Measurements from ENCODE around the gene CYRIA.
A peak's percentile ranks its signal among the peaks of the same experiment; 100 is the strongest.

The CYRIA gene

GRCh38 chr2:16669388-16669787 is 3.8 kb upstream of the CYRIA start:
- no peak for DNase-seq (ENCODE audit: low spot score)

- no peak for DNase-seq (ENCODE audit: low spot score)
Observed at GRCh38 chr2:16666449-16666801, 791 bp upstream of the CYRIA start.

GRCh38 chr2:16664809-16665747 is 556 bp downstream of the CYRIA start:
- DNase-seq (ENCODE audit: low spot score) = no peak

GRCh38 chr2:16664052-16664731 is 1.4 kb downstream of the CYRIA start:
- peak; percentile 74 for DNase-seq (ENCODE audit: low spot score)

- DNase-seq (ENCODE audit: low spot score) = no peak
Observed at GRCh38 chr2:16663121-16663905, 2.3 kb downstream of the CYRIA start.

- DNase-seq (ENCODE audit: low spot score) = no peak
Observed at GRCh38 chr2:16661936-16662839, 3.4 kb downstream of the CYRIA start.

GRCh38 chr2:16661526-16661925 is 4.1 kb downstream of the CYRIA start:
- no peak for DNase-seq (ENCODE audit: low spot score)

GRCh38 chr2:16660556-16660955 is 5.1 kb downstream of the CYRIA start:
- DNase-seq (ENCODE audit: low spot score) = no peak

GRCh38 chr2:16660114-16660513 is 5.5 kb downstream of the CYRIA start:
- DNase-seq (ENCODE audit: low spot score) = no peak

- no peak for DNase-seq (ENCODE audit: low spot score)
Observed at GRCh38 chr2:16658076-16658739, 7.4 kb downstream of the CYRIA start.

- DNase-seq (ENCODE audit: low spot score) = no peak
Observed at GRCh38 chr2:16657671-16658070, 8.0 kb downstream of the CYRIA start.

GRCh38 chr2:16656784-16657391 is 8.7 kb downstream of the CYRIA start:
- no peak for DNase-seq (ENCODE audit: low spot score)

- no peak for DNase-seq (ENCODE audit: low spot score)
Observed at GRCh38 chr2:16655905-16656642, 9.6 kb downstream of the CYRIA start.

- DNase-seq (ENCODE audit: low spot score) = no peak
Observed at GRCh38 chr2:16655445-16655837, 10.2 kb downstream of the CYRIA start.

- no peak for DNase-seq (ENCODE audit: low spot score)
Observed at GRCh38 chr2:16654833-16655444, 10.7 kb downstream of the CYRIA start.

- no peak for DNase-seq (ENCODE audit: low spot score)
Observed at GRCh38 chr2:16653799-16654198, 11.8 kb downstream of the CYRIA start.

- DNase-seq (ENCODE audit: low spot score) = no peak
Observed at GRCh38 chr2:16653083-16653375, 12.6 kb downstream of the CYRIA start.

- DNase-seq (ENCODE audit: low spot score) = no peak
Observed at GRCh38 chr2:16652296-16653082, 13.1 kb downstream of the CYRIA start.

Measured in SK-N-DZ (cell line).